ENCODE data around the gene TUBA4A.

Gene TUBA4A

DNA sequence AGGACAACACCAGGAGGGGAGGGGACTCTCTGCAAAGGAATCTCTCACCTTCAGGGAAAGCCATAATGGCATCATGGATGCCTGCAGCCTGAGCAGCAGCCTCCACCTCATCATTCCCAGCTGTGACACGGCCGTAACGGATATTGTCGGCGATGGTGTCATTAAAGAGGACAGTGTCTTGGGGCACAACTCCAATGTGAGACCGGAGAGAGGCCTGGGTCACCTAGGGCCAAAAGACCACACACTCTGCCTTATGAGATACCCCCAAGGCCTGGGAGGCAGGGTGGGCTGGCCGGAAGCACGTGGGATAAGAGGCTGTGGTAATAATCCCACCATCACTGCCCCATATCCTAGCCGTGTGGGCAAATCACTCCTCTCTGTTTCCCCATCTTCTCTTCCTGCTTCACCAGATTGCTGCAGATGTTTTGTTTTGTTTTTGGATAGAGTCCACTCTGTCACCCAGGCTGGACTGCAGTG lies 42.8 kb downstream of the TUBA4A start (continued):
- no peak for TF ChIP-seq ZNF677 (tag by site-specific recombination; IDR thresholded peaks at IDR 0.05)
- no peak for TF ChIP-seq ZNF138 (tag by site-specific recombination; IDR thresholded peaks at IDR 0.05; ENCODE audit: borderline replicate concordance)
- no peak for TF ChIP-seq ZNF610 (tag by site-specific recombination; IDR thresholded peaks at IDR 0.05; ENCODE audit: borderline replicate concordance)
- TF ChIP-seq, protein P1, sequence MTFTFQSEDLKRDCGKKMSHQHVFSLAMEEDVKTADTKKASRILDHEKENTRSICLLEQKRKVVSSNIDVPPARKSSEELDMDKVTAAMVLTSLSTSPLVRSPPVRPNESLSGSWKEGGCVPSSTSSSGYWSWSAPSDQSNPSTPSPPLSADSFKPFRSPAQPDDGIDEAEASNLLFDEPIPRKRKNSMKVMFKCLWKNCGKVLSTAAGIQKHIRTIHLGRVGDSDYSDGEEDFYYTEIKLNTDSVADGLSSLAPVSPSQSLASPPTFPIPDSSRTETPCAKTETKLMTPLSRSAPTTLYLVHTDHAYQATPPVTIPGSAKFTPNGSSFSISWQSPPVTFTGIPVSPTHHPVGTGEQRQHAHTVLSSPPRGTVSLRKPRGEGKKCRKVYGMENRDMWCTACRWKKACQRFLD (tag by site-specific recombination; IDR thresholded peaks at IDR 0.05), result no peak
- TF ChIP-seq ZNF560 (tag by site-specific recombination; IDR thresholded peaks at IDR 0.05; ENCODE audit: borderline replicate concordance), result no peak
- no peak for TF ChIP-seq GLIS2 (tag by site-specific recombination; IDR thresholded peaks at IDR 0.05)

DNA sequence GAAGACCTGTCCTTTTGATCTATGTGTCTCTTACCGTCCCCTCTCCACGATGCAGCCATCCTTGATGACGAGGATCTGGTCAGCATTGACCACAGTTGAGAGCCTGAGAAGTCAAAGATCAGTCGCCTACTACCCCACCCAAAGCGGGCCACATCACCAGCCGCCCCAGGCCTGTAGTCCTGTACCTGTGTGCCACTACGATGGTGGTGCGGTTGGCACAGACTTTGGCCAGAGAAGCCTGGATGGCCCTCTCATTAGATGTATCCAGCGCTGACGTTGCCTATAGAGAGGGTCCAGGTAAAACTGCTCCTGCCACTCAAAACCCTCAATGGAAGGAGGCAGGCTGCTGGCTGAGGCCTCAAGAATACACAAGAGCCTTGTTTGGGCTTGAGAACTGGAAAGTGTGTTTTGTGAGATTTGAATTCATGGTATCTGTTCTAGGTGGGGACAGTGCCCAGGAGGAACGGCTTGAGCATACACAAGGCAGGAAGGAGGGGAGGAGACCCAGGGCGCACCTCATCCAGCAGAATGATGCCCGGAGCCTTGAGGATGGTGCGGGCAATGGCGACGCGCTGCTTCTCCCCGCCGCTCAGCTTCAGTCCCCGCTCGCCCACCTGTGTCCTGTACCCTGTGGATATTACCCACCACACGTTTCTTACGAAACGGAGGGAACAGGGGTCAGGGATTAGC lies 43.4 kb downstream of the TUBA4A start:
- H3K4me3 ChIP-seq (ENCODE audit: low read depth, low read length), result no peak overlapping the region
- peaks cover 8% of the 10 kb centered on the region for H3K4me1 ChIP-seq (ENCODE audit: control insufficient read depth, insufficient read depth, low read length)
- peaks cover 12 to 76% of the 10 kb centered on the region in 2 experiments; a peak in 2 of 3 replicates for H3K36me3 ChIP-seq (ENCODE audit: control insufficient read depth in 2 of 2, insufficient read depth in 1 of 2, low read length in 2 of 2)
- H3K27ac ChIP-seq (ENCODE audit: extremely low read depth, low read depth, low read length), result no peak overlapping the region
- TF ChIP-seq ZBTB20 (tag by site-specific recombination; IDR thresholded peaks at IDR 0.05) (no peak), SCRT2 (tag by site-specific recombination; IDR thresholded peaks at IDR 0.05) (no peak), ZNF350 (tag by site-specific recombination; IDR thresholded peaks at IDR 0.05) (no peak), ZNF311 (tag by site-specific recombination; IDR thresholded peaks at IDR 0.05; ENCODE audit: borderline replicate concordance) (no peak)
- POLR2A ChIA-PET, result no interaction called here
- no peaks in the 10 kb centered on the region for H3K9me3 ChIP-seq (ENCODE audit: control insufficient read depth, insufficient read depth, low read depth, low read length)
- CTCF ChIA-PET, result interaction anchor here (3.2 kb wide), 1 partner anchor 39 kb away, joined by 8 read pairs; no protein-coding TSS in a partner anchor

DNA sequence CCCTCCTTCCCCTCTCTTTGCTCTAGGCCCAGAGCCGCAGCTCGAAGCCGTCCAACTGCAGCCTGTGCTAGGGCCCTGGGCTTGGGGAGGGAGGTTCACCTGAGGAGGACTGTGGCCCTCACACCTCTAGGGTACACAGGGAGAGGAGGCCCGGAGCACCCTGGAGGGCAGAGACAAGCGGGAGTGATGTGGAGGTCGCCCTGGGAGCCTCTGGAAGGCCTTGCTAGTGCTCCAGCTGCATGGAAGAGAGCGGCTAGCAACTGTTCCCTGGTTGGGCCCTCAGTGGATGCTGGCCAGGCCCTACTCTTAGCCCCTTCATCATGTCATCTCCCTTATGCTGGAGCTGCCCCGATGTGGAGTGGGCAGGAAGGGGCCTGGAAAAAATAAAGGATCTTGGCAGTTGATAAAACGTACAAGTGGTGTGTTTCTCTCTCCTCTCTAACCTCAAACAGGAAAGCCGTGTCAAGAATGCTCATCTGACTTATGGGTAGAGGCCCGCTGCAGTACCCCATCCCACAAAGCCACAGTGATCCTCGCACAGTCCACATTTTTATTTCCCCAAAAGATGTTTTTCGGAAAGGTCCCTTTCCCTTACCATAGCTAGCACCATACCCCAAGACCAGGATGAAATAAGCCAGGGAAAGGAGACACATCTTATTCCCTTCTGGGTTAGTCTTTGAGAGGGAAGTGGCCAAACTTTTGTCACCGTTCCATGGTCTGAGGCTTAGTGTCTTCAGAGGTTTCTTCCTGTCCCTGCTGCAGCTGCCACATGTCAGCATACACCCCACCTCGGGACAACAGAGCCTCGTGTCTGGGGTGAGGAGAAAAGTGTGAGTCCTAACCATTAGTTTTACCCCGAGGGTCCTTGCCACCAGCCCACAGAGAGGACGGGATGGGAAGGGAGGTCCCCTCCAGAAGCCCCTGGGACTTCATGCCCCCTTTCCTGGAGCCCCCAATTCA lies 44.2 kb downstream of the TUBA4A start:
- Histone ChIP-seq H3K9me3 (ENCODE audit: control insufficient read depth, insufficient read depth, low read depth, low read length) (no peaks in the 10 kb centered on the region), H3K4me1 (ENCODE audit: control insufficient read depth, insufficient read depth, low read length) (peaks cover 8% of the 10 kb centered on the region), H3K36me3 (ENCODE audit: control insufficient read depth in 2 of 2, insufficient read depth in 1 of 2, low read length in 2 of 2) (peaks cover 12 to 68% of the 10 kb centered on the region in 2 experiments; a peak in 2 of 3 replicates), H3K27ac (ENCODE audit: extremely low read depth, low read depth, low read length) (no peak overlapping the region), H3K4me3 (ENCODE audit: low read depth, low read length) (no peak overlapping the region)
- TF ChIP-seq ZBTB1 (tag by site-specific recombination; IDR thresholded peaks at IDR 0.05), result no peak
- TF ChIP-seq ZNF366 (tag by site-specific recombination; conservative IDR thresholded peaks at IDR 0.05), result no peak
- TF ChIP-seq, protein P2, sequence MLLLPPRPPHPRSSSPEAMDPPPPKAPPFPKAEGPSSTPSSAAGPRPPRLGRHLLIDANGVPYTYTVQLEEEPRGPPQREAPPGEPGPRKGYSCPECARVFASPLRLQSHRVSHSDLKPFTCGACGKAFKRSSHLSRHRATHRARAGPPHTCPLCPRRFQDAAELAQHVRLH (tag by site-specific recombination; IDR thresholded peaks at IDR 0.05), result no peak
- TF ChIP-seq KLF7 (tag by site-specific recombination; IDR thresholded peaks at IDR 0.05; ENCODE audit: borderline replicate concordance), result no peak
- TF ChIP-seq ZNF747 (tag by site-specific recombination; IDR thresholded peaks at IDR 0.05), result no peak
- TF ChIP-seq, protein P3, sequence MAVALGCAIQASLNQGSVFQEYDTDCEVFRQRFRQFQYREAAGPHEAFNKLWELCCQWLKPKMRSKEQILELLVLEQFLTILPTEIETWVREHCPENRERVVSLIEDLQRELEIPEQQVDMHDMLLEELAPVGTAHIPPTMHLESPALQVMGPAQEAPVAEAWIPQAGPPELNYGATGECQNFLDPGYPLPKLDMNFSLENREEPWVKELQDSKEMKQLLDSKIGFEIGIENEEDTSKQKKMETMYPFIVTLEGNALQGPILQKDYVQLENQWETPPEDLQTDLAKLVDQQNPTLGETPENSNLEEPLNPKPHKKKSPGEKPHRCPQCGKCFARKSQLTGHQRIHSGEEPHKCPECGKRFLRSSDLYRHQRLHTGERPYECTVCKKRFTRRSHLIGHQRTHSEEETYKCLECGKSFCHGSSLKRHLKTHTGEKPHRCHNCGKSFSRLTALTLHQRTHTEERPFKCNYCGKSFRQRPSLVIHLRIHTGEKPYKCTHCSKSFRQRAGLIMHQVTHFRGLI (tag by site-specific recombination; IDR thresholded peaks at IDR 0.05), result no peak
- TF ChIP-seq ZNF266 (tag by site-specific recombination; IDR thresholded peaks at IDR 0.05; ENCODE audit: low read depth), result no peak
- TF ChIP-seq, protein P4, sequence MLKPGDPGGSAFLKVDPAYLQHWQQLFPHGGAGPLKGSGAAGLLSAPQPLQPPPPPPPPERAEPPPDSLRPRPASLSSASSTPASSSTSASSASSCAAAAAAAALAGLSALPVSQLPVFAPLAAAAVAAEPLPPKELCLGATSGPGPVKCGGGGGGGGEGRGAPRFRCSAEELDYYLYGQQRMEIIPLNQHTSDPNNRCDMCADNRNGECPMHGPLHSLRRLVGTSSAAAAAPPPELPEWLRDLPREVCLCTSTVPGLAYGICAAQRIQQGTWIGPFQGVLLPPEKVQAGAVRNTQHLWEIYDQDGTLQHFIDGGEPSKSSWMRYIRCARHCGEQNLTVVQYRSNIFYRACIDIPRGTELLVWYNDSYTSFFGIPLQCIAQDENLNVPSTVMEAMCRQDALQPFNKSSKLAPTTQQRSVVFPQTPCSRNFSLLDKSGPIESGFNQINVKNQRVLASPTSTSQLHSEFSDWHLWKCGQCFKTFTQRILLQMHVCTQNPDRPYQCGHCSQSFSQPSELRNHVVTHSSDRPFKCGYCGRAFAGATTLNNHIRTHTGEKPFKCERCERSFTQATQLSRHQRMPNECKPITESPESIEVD (tag by site-specific recombination; IDR thresholded peaks at IDR 0.05), result no peak
- POLR2A ChIA-PET, result interaction anchor here (2.0 kb wide), 1 partner anchor 9 kb away, joined by 11 read pairs; the partner anchor contains the start of gene ABCB6
- CTCF ChIA-PET, result interaction anchor here (0.6 to 3.2 kb wide), 3 partner anchors 38 to 68 kb away, joined by 4 to 8 read pairs (median 5); partner anchors contain the start of gene NHEJ1
